HL-60 (cell line): ENCODE measurements around the gene ASB16.

Source experiments
- DNase-seq, 2 experiments: peaks; one replicate each; pipeline ENCODE4 v3.0.0-alpha.2; 2010 to 2020; ENCODE audit warnings: low read depth in 1 of 2, low spot score in 1 of 2
- H3K27ac ChIP-seq: fragments of 250-450 bp; sonication (Bioruptor Pico); replicated peaks from 2 replicates; pipeline ENCODE4 v1.5.1; 2020; ENCODE audit warnings: mild to moderate bottlenecking, moderate library complexity
- H3K27me3 ChIP-seq: fragments of 250-450 bp; sonication (Bioruptor Pico); 2 replicates; pipeline ENCODE4 v1.5.1; 2021; ENCODE audit warnings: mild to moderate bottlenecking, moderate library complexity; ENCODE audit not compliant: insufficient read depth, poor library complexity, severe bottlenecking
- H3K4me3 ChIP-seq: replicated peaks from 2 replicates; pipeline ENCODE4 v1.5.1; 2011; ENCODE audit warnings: mild to moderate bottlenecking, control low read depth, low read length; ENCODE audit not compliant: insufficient read depth
- GABPA ChIP-seq: IDR thresholded peaks from 2 replicates; pipeline ENCODE4 v1.6.1; 2012; ENCODE audit warnings: low read depth
- POLR2AphosphoS5 ChIP-seq: IDR thresholded peaks from 2 replicates; pipeline ENCODE4 v1.6.1; 2012; ENCODE audit warnings: low read depth
- SPI1 ChIP-seq: IDR thresholded peaks from 2 replicates; pipeline ENCODE4 v1.6.1; 2012; ENCODE audit warnings: low read depth, mild to moderate bottlenecking, borderline replicate concordance
- TF ChIP-seq, protein P1 (sequence below): IDR thresholded peaks from one replicate; pipeline ENCODE4 v1.5.1; 2011; ENCODE audit warnings: low read length, control low read depth, inconsistent platforms; ENCODE audit not compliant: insufficient read depth
- TF ChIP-seq, protein P2 (sequence below): IDR thresholded peaks from 2 replicates; pipeline ENCODE4 v1.6.1; 2012; ENCODE audit warnings: low read depth; ENCODE audit not compliant: insufficient replicate concordance

Gene ASB16

DNA sequence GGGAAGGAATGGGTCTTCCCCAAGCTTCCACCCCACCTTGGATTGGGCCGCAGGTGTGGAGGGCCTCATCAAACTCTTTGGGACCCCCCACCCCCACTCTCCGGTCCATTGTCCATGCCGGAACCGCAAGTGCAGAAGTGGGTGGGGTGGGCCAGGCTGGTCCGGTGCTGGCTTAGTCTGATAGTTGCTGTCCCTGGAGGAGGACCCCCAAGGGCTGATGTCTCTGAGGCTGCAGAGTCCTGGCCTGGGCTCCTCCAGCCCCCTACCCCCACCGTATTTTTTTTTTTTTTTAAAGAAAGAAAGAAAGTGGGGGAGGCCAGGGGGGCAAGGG lies 36.3 kb downstream of the ASB16 start:
- no peak for DNase-seq
- H3K27me3 ChIP-seq, result no peaks in the 10 kb centered on the region
- TF ChIP-seq SPI1, result no peak
- TF ChIP-seq POLR2AphosphoS5, result no peak; the same call in 1 of the 2 replicates
- TF ChIP-seq, protein P1, sequence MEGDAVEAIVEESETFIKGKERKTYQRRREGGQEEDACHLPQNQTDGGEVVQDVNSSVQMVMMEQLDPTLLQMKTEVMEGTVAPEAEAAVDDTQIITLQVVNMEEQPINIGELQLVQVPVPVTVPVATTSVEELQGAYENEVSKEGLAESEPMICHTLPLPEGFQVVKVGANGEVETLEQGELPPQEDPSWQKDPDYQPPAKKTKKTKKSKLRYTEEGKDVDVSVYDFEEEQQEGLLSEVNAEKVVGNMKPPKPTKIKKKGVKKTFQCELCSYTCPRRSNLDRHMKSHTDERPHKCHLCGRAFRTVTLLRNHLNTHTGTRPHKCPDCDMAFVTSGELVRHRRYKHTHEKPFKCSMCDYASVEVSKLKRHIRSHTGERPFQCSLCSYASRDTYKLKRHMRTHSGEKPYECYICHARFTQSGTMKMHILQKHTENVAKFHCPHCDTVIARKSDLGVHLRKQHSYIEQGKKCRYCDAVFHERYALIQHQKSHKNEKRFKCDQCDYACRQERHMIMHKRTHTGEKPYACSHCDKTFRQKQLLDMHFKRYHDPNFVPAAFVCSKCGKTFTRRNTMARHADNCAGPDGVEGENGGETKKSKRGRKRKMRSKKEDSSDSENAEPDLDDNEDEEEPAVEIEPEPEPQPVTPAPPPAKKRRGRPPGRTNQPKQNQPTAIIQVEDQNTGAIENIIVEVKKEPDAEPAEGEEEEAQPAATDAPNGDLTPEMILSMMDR, result no peak
- TF ChIP-seq, protein P2, sequence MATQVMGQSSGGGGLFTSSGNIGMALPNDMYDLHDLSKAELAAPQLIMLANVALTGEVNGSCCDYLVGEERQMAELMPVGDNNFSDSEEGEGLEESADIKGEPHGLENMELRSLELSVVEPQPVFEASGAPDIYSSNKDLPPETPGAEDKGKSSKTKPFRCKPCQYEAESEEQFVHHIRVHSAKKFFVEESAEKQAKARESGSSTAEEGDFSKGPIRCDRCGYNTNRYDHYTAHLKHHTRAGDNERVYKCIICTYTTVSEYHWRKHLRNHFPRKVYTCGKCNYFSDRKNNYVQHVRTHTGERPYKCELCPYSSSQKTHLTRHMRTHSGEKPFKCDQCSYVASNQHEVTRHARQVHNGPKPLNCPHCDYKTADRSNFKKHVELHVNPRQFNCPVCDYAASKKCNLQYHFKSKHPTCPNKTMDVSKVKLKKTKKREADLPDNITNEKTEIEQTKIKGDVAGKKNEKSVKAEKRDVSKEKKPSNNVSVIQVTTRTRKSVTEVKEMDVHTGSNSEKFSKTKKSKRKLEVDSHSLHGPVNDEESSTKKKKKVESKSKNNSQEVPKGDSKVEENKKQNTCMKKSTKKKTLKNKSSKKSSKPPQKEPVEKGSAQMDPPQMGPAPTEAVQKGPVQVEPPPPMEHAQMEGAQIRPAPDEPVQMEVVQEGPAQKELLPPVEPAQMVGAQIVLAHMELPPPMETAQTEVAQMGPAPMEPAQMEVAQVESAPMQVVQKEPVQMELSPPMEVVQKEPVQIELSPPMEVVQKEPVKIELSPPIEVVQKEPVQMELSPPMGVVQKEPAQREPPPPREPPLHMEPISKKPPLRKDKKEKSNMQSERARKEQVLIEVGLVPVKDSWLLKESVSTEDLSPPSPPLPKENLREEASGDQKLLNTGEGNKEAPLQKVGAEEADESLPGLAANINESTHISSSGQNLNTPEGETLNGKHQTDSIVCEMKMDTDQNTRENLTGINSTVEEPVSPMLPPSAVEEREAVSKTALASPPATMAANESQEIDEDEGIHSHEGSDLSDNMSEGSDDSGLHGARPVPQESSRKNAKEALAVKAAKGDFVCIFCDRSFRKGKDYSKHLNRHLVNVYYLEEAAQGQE, result no peak
- no peak for TF ChIP-seq GABPA
- H3K4me3 ChIP-seq, result no peak overlapping the region
- H3K27ac ChIP-seq, result no peak overlapping the region

DNA sequence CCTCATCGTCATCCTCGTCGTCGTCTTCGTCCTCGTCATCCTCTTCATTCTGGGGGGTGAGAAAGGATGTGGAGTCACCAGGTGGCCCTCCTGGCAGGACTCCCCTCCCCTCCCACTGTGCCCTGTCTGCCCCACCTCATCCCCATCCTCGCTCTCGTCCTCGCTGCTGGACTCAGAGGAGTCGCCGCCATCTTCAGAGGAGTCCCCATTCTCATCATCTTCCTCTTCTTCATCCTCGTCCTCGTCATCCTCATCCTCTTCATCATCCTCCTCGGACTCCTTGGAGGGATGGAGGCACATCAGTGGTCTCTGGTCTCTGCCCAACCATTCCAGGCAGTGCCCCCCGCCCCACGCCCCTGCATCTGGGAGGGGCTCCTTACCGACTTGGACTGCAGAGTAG lies 36.8 kb downstream of the ASB16 start:
- TF ChIP-seq GABPA (no peak), POLR2AphosphoS5 (no peak; the same call in 1 of the 2 replicates), SPI1 (no peak)
- TF ChIP-seq, protein P2, result no peak
- TF ChIP-seq, protein P1, result no peak
- Histone ChIP-seq H3K4me3 (no peak overlapping the region), H3K27me3 (no peaks in the 10 kb centered on the region), H3K27ac (no peak overlapping the region)
- DNase-seq, result no peak

DNA sequence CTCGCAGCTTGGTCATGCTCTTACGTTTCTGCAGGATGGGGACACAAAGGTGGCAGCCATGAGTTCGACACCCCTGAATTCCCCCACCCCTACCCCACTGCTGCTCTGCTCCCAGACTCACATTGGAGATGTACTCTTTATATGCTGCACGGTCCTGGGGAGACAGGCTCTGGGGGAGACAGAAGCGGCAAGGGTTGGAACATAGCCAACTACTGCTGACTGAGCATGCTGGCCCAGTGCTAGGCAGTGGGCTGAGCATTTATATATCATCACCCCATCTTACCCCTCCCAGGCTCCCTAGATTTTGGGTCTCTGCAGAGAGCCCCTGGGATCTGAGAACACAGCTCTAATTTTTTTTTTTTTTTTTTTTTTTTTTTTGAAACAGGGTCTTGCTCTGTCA lies 37.2 kb downstream of the ASB16 start:
- H3K27ac ChIP-seq, result no peak overlapping the region
- DNase-seq, result no peak
- H3K4me3 ChIP-seq, result no peak overlapping the region
- TF ChIP-seq, protein P1, result no peak
- TF ChIP-seq POLR2AphosphoS5, result no peak
- TF ChIP-seq, protein P2, result no peak
- TF ChIP-seq GABPA, result no peak
- no peak for TF ChIP-seq SPI1
- H3K27me3 ChIP-seq, result no peaks in the 10 kb centered on the region
